Measurements from ENCODE around the gene TBC1D2B.

Gene TBC1D2B

GRCh38 chr15:78093242-78094020 lies 15.9 kb upstream of the TBC1D2B start:
- DNase-seq (ENCODE audit: low spot score), result no peak

GRCh38 chr15:78092261-78093041 lies 14.9 kb upstream of the TBC1D2B start, which contains the start of gene SH2D7:
SH2D7 (plus strand) TSS chr15:78092561; CDS start chr15:78092585, 24 bp downstream.
- DNase-seq (ENCODE audit: low spot score), result no peak

DNA sequence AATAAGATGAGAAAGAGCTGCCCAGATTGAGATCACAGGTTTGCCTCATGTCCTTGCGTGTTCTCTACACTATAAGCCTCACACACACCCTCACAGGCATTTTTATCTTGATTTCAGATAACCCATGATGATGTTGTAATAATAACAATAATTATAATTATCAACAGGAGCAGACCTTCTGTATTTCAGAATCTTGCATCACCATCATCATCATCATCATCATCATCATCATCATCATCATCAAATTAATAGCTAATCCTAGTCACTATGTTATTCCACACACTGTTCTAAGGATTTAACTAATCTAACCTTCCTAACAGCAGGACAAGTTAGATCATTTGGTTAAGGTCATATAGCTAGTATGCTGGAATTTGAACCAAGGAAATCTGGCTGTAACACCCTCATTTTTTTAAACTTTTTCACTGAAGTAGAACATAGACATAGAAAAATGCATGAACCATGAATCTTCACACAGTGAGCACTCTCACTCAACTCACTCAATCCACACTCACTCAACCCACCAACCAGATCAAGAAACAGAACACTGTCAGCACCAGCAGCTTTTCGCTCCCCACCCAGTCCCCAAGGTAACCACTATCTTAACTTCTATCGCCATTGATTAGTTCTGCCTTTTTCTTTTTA lies 13.0 kb upstream of the TBC1D2B start:
- no peak for DNase-seq (ENCODE audit: low spot score)

DNA sequence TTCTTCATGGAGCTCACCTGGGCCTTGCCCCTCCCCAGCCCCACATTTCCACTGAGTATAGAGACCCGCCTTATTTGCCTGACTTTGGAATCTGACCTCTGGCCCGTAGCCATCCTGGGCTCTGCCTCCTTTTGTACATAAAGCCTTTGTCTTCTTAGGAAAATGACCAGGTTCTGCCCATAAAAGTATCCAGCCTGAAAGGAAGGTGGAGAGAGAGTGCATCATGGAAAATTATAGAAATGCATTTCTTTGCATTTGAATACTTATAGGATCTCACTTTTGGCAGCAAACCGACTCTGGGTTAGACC lies 11.2 kb upstream of the TBC1D2B start:
- DNase-seq (ENCODE audit: low spot score), result no peak

- no peak for DNase-seq (ENCODE audit: low spot score)
These were observed 10.7 kb upstream of the TBC1D2B start for GRCh38 chr15:78087951-78088772.

DNA sequence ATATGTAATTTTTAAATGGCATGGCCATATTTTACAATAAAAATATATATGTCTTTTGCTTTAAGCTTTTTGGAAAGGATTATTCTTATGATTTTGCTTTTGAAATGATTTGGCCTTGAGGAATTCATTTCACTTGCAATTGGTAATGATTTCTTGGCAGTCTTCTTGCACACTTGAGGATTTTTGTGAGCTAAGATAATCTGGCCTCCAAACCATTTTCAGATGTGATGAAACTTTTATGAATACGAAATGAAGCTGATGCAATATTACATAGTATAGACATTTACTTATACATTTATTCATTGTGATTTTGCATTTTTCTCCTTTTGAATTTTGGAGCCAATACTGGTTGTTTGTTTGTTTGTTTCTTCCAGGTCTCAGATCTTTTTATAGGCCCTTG lies 8.4 kb upstream of the TBC1D2B start:
- no peak for DNase-seq (ENCODE audit: low spot score)

- DNase-seq (ENCODE audit: low spot score), result no peak
These were observed 6.9 kb upstream of the TBC1D2B start for GRCh38 chr15:78084449-78084750.

GRCh38 chr15:78083687-78084448 lies 6.4 kb upstream of the TBC1D2B start:
- no peak for DNase-seq (ENCODE audit: low spot score)

- no peak for DNase-seq (ENCODE audit: low spot score)
These were observed 5.7 kb upstream of the TBC1D2B start for GRCh38 chr15:78083186-78083585.

DNA sequence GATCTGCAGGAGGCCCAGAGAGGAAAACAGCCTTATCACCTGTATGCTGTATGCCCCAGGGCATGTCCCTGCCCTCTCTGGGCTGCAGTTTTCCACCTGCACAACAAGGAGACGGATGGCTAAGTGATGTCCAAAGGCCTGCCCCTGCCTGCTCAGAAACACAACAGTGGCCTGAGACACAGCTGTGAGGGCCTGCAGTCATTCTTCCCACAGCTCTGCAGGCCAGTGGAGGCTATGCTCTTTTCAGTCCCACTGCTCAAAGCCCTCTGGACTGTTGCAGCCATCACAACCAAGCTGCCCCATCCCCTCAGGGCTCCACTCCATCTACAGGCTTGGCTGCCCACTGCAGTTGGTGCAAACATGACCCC lies 5.2 kb upstream of the TBC1D2B start:
- DNase-seq (ENCODE audit: low spot score), result no peak

- DNase-seq (ENCODE audit: low spot score), result no peak
These were observed 4.7 kb upstream of the TBC1D2B start for GRCh38 chr15:78082106-78082742.

DNA sequence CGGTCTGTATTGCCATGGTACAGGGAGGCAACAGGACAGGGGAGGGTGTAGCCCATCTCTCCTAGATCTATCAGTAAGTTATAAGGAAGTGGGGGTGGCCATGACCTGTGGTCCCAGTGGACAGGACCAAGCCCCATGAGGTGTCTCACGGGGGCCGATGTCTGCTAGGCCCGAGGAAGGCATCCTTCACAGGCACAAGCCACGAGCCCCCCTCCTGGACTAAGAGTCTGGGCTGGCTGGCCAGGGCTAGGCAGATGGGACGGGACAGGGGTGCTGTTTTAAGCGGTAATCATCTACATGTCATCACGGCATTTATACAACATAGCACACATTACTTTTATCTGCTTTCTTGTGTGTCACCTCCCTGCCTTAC lies 2.6 kb upstream of the TBC1D2B start:
- DNase-seq (ENCODE audit: low spot score), result no peak

DNA sequence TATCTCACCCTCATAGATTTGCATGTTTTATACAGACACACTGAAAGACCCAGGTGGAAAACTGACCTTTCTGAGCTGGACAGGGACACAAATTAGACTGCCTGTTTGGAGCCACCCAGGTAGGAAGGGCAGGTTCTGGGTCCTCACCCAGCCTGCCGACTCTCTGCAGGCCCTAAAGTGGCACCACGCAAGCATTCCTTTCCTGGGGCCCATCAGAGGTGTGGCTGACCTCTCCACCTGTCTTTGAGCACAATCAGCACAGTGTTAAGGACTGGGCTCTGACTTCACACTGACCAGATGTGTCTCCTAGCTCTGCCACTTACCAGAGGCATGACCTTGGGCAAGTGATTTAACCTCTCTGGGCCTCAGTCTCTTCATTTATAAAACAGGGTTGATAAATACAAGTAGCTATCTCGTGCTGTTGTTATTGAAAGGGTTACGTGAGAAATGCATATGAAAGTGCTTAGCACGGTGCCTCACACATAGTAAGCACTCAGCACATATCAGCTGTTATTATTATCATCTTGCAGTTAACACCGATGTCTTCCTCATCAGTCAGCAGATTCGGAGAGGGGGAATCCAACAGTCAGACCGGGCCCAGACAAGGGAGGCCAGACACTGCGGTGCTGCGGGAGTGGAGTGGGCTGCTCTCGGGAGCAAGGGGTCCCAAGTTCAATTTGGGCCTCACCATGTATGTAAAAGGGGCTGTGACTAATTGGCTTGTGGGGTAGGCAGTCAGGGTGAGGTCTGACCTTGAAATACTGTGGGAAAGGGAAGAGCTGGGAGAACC lies 2.0 kb upstream of the TBC1D2B start:
- no peak for DNase-seq (ENCODE audit: low spot score)

DNA sequence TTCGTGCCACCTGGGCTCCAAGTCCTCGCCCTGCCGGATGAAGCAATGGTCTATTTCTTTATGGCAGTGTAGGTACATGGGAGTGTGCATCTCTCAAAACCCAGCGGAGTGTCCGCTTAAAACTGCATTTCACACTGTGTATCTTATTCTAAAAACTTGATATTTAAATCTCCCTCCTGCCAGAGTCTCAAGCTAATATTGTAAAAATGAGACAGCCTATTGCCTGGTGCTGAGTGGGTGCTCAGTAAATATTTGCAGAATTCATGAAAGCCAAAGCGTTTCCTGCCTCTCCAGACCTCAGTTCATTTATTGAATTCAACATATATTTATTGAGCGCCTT lies 330 bp upstream of the TBC1D2B start:
- DNase-seq (ENCODE audit: low spot score), result no peak

- DNase-seq (ENCODE audit: low spot score), result no peak
These were observed 1.1 kb downstream of the TBC1D2B start for GRCh38 chr15:78076231-78077052.

GRCh38 chr15:78075490-78076230 lies 1.9 kb downstream of the TBC1D2B start:
- no peak for DNase-seq (ENCODE audit: low spot score)

DNA sequence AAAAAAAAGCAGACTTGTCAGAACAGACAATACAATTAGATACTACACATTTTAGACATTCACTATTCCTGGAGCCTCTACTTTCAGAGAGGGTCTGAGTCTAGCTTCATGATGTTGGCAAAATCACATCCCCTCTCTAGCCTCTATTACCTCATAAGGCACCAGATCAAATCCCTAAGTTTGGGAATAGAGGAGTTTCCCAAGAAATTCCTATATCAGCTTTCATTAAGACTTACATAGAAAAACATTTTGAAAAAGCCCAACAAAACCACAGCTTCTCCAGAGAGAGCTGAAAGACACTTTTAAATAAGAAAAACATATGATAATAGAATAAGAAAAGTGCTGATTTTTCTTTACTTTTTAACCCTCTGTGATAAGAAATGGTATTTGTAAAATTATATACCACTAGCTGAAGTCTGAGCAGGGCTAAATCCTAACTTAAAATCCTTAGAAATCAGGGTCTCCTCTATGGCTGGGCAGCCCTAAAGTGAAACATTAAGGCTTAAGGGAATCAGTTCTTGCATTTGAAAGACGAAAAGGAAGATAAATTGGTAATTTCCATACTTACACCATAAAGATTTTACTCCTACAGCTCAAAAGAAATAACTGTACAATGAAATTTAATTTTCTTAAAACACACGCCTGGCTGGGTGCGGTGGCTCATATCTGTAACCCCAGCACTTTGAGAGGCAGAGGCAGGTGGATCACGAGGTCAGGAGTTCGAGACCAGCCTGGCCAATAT lies 4.3 kb downstream of the TBC1D2B start:
- no peak for DNase-seq (ENCODE audit: low spot score)

Data from hematopoietic multipotent progenitor cell treated with erythropoietin and hydrocortisone succinate and interleukin-3 and kit ligand, for 17 days (in vitro differentiated cells).